SJCRH30 (cell line): ENCODE data around the gene EIPR1. TPM values are rescaled to one million over a fixed set of nuclear protein-coding genes. Genes with fewer than 3 reads are reported as not detected.

Experiments
- DNase-seq, 2 experiments: peaks; one replicate each; pipeline ENCODE4 v3.0.0-alpha.2; 2015 to 2020
- H3K27ac ChIP-seq: fragments of 250-450 bp; sonication (Bioruptor Pico); 2 replicates; pipeline ENCODE4 v1.5.1; 2020; ENCODE audit warnings: mild to moderate bottlenecking, moderate library complexity
- H3K27me3 ChIP-seq: fragments of 250-450 bp; sonication (Bioruptor Pico); 2 replicates; pipeline ENCODE4 v1.5.1; 2020; ENCODE audit warnings: mild to moderate bottlenecking, moderate library complexity
- H3K36me3 ChIP-seq: fragments of 250-450 bp; sonication (Bioruptor Pico); 2 replicates; pipeline ENCODE4 v1.5.1; 2020; ENCODE audit warnings: mild to moderate bottlenecking, moderate library complexity
- H3K4me1 ChIP-seq: fragments of 250-450 bp; sonication (Bioruptor Pico); 2 replicates; pipeline ENCODE4 v1.5.1; 2020; ENCODE audit warnings: mild to moderate bottlenecking, moderate library complexity
- H3K4me3 ChIP-seq: fragments of 250-450 bp; sonication (Bioruptor Pico); 2 replicates; pipeline ENCODE4 v1.5.1; 2020; ENCODE audit warnings: mild to moderate bottlenecking, moderate library complexity
- H3K9me3 ChIP-seq: fragments of 250-450 bp; sonication (Bioruptor Pico); replicated peaks from 2 replicates; pipeline ENCODE4 v1.5.1; 2020; ENCODE audit warnings: mild to moderate bottlenecking, moderate library complexity
- total RNA-seq: library from RNA; depleted of rRNA; stranded (reverse); fragments of >200 nt; shearing (Covaris generic); gene quantifications from 2 replicates; pipeline ENCODE4 v1.2.3, GENCODE V29; 2014

EIPR1 gene
- total RNA-seq, 1 experiment from 2014 or later = 29.0 TPM

DNA sequence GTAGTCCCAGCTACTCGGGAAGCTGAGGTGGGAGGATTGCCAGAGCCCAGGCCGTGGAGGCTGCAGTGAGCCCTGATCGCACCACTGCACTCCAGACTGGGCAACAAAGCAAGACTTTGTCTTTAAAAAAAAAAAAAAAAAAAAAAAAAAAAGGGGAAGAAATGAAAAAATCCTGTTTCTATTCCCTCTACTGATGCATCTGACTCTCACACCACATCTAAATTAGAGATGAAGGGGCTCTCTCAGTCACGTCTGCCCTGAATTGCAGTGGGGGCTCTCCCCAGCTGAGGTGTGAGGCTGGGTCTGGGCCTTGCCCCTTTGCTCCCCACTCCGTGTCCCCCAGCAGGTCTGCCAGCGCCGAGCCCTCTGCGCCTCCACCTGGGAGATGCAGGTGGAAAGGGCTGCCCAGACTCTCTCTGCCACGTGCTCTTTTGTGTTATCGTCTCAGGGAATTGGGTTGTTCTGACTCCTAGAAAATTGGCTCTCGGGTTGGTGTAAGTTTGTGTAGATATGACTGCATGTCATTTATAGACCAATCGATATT lies 32.1 kb upstream of the EIPR1 start:
- peaks cover 11% of the 10 kb centered on the region for H3K36me3 ChIP-seq
- no peak overlapping the region for H3K4me3 ChIP-seq
- no peaks in the 10 kb centered on the region for H3K27me3 ChIP-seq
- H3K4me1 ChIP-seq = no peaks in the 10 kb centered on the region
- no peak overlapping the region for H3K27ac ChIP-seq
- no peaks in the 10 kb centered on the region for H3K9me3 ChIP-seq
- DNase-seq = no peak

DNA sequence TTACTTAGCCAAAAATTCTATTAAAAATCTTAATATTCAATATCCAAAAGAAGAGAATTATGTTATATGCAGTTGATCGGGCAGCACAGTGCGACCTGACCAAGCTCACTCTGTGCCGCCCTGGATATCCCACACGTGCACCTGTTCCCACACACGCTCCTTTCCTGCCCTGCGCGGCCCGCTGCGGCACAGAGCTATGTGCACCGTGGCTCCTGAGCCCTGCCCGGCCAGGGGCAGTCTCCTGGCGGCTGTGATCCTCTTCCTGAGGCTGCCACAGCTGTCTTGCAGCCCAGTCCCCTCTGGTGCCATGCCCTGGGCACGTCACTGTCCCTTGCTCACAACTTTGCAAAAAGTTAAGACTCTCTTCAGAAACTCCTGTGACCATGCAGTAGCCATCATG lies 31.2 kb upstream of the EIPR1 start:
- H3K27ac ChIP-seq = no peak overlapping the region
- H3K9me3 ChIP-seq = no peaks in the 10 kb centered on the region
- no peak overlapping the region for H3K4me3 ChIP-seq
- peaks cover 15% of the 10 kb centered on the region for H3K36me3 ChIP-seq
- H3K4me1 ChIP-seq = no peaks in the 10 kb centered on the region
- no peaks in the 10 kb centered on the region for H3K27me3 ChIP-seq
- DNase-seq = no peak

DNA sequence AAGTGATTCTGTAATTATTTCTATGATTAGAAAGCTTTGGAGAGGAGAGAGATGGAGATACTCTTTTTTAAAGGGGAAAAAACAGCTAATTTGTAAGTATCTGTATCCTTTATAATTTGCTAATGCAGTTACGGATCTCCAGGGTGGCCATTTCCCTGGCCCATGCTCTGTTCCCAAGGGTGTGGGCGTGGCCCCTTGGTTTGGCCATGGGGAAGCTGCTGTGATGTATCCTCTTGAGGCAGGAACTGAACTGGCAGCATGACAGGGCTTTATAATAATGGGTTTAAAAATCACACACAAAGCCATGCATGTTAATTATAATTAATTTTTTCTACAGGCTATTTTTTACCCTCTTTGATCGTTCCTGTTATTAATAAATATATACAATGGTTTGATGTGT lies 28.9 kb upstream of the EIPR1 start:
- no peak for DNase-seq
- no peak overlapping the region for H3K27ac ChIP-seq
- H3K4me1 ChIP-seq = no peaks in the 10 kb centered on the region
- no peaks in the 10 kb centered on the region for H3K9me3 ChIP-seq
- H3K27me3 ChIP-seq = no peaks in the 10 kb centered on the region
- H3K4me3 ChIP-seq = no peak overlapping the region
- H3K36me3 ChIP-seq = peaks cover 19% of the 10 kb centered on the region

- no peaks in the 10 kb centered on the region for H3K27me3 ChIP-seq
- H3K9me3 ChIP-seq = no peaks in the 10 kb centered on the region
- no peak overlapping the region for H3K27ac ChIP-seq
- DNase-seq = no peak
- H3K4me1 ChIP-seq = no peaks in the 10 kb centered on the region
- no peak overlapping the region for H3K4me3 ChIP-seq
- peaks cover 16% of the 10 kb centered on the region for H3K36me3 ChIP-seq
These were observed 28.3 kb upstream of the EIPR1 start for GRCh38 chr2:3405876-3406275.

DNA sequence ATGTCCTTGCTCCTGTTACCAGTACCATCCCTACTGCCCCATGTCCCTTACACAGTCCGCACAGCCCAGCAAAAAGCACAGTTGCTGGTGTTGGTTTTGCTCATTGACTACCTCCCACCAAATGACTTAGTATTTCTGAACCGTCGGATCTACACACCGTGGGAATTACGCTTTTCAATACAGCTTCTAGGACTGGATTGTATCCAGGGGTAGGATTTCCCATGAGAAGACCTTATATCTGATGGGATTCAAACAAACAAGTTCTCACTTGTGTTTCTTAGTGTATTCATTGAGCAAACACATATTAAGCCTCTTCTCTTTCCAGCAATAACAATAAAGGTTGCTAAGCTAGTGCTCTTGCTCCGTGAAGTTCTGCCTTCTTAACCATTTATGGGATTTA lies 27.7 kb upstream of the EIPR1 start:
- DNase-seq = no peak
- H3K4me1 ChIP-seq = no peaks in the 10 kb centered on the region
- no peaks in the 10 kb centered on the region for H3K9me3 ChIP-seq
- H3K4me3 ChIP-seq = no peak overlapping the region
- peaks cover 16% of the 10 kb centered on the region for H3K36me3 ChIP-seq
- H3K27ac ChIP-seq = no peak overlapping the region
- no peaks in the 10 kb centered on the region for H3K27me3 ChIP-seq

- H3K27ac ChIP-seq = no peak overlapping the region
- peaks cover 16% of the 10 kb centered on the region for H3K36me3 ChIP-seq
- no peak overlapping the region for H3K4me3 ChIP-seq
- no peaks in the 10 kb centered on the region for H3K27me3 ChIP-seq
- DNase-seq = no peak
- H3K4me1 ChIP-seq = no peaks in the 10 kb centered on the region
- no peaks in the 10 kb centered on the region for H3K9me3 ChIP-seq
These were observed 26.8 kb upstream of the EIPR1 start for GRCh38 chr2:3404349-3404894.

DNA sequence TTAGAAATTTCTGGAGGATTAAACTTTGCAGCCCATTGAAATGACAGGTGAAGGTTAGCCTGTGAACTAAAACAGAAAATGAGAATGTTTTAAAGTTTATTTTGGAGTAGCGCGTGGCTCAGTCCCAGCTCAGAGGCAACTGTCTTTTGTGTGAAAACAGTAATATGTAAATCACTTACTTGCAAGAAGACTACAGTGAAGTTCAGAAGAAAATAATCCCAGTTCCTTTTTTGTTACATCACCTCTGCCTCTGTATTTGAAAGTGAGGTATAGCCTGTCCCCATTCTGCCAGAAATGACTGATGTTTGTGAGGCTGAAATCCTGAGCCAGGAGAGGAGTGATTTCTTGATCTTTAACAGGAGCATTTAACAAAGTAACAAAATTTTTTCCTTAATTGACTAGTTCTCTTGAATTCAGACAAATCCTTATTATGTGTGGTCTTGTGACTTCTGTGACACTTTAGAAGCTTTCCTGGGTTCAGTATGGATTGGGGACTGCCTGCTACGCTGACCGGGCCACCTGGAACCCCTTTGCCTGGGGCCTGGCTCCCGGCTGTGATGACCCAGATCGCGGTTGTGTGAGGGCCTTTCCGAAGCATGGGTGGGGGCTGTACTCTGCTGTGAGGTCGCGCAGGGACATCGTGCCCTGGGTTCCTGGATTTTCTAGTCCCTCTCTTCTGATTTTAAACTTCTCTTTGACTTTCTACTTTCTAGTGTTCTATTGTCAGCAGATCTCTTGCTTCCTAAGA lies 26.1 kb upstream of the EIPR1 start:
- Histone ChIP-seq H3K4me3 (no peak overlapping the region), H3K4me1 (no peaks in the 10 kb centered on the region), H3K36me3 (peaks cover 16% of the 10 kb centered on the region), H3K27me3 (no peaks in the 10 kb centered on the region), H3K9me3 (no peaks in the 10 kb centered on the region), H3K27ac (no peak overlapping the region)
- no peak for DNase-seq

- Histone ChIP-seq H3K4me1 (no peaks in the 10 kb centered on the region), H3K4me3 (no peak overlapping the region), H3K36me3 (peaks cover 23% of the 10 kb centered on the region), H3K27me3 (no peaks in the 10 kb centered on the region), H3K27ac (no peak overlapping the region), H3K9me3 (peaks cover 14% of the 10 kb centered on the region)
- DNase-seq = no peak
These were observed 22.2 kb upstream of the EIPR1 start for GRCh38 chr2:3399829-3400228.

DNA sequence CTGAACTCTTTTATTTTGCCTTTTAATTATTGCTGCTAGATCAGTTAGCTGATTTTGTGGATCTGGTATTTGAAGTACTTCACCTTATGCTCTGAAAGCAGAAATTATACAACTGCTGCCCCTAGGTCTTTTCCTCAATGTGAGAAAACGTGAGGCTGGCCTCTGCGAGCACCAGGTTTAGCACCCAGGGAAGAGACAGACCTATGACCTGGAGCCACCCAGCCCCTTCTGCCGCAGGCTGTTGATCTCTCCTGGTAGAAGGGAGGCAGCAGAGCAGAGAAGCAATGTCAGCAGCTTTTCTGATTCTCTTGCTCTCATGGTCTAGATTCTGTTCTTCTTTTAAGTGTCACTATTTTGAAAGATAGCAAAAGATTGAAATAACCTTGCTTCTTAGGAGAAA lies 21.8 kb upstream of the EIPR1 start:
- DNase-seq = no peak
- Histone ChIP-seq H3K27ac (no peak overlapping the region), H3K4me3 (no peak overlapping the region), H3K27me3 (no peaks in the 10 kb centered on the region), H3K36me3 (peaks cover 23% of the 10 kb centered on the region), H3K4me1 (no peaks in the 10 kb centered on the region), H3K9me3 (peaks cover 14% of the 10 kb centered on the region)

GRCh38 chr2:3398857-3399256 lies 21.2 kb upstream of the EIPR1 start:
- H3K9me3 ChIP-seq = peaks cover 14% of the 10 kb centered on the region
- no peak overlapping the region for H3K4me3 ChIP-seq
- H3K36me3 ChIP-seq = peaks cover 20% of the 10 kb centered on the region
- no peaks in the 10 kb centered on the region for H3K27me3 ChIP-seq
- no peak for DNase-seq
- H3K4me1 ChIP-seq = no peaks in the 10 kb centered on the region
- no peak overlapping the region for H3K27ac ChIP-seq

GRCh38 chr2:3396920-3397559 lies 19.4 kb upstream of the EIPR1 start:
- Histone ChIP-seq H3K4me1 (no peaks in the 10 kb centered on the region), H3K27ac (no peak overlapping the region), H3K27me3 (no peaks in the 10 kb centered on the region), H3K9me3 (peaks cover 14% of the 10 kb centered on the region), H3K36me3 (peaks cover 20% of the 10 kb centered on the region), H3K4me3 (no peak overlapping the region)
- no peak for DNase-seq

GRCh38 chr2:3392216-3392615 lies 14.6 kb upstream of the EIPR1 start:
- Histone ChIP-seq H3K9me3 (peaks cover 14% of the 10 kb centered on the region), H3K27ac (no peak overlapping the region), H3K27me3 (no peaks in the 10 kb centered on the region), H3K36me3 (peaks cover 55% of the 10 kb centered on the region), H3K4me3 (no peak overlapping the region), H3K4me1 (no peaks in the 10 kb centered on the region)
- DNase-seq = no peak

GRCh38 chr2:3390041-3390440 lies 12.4 kb upstream of the EIPR1 start:
- H3K36me3 ChIP-seq = peaks cover 55% of the 10 kb centered on the region
- no peak overlapping the region for H3K27ac ChIP-seq
- no peaks in the 10 kb centered on the region for H3K4me1 ChIP-seq
- H3K4me3 ChIP-seq = no peak overlapping the region
- H3K27me3 ChIP-seq = no peaks in the 10 kb centered on the region
- H3K9me3 ChIP-seq = no peaks in the 10 kb centered on the region; the same call in 1 of the 2 replicates
- DNase-seq = no peak

DNA sequence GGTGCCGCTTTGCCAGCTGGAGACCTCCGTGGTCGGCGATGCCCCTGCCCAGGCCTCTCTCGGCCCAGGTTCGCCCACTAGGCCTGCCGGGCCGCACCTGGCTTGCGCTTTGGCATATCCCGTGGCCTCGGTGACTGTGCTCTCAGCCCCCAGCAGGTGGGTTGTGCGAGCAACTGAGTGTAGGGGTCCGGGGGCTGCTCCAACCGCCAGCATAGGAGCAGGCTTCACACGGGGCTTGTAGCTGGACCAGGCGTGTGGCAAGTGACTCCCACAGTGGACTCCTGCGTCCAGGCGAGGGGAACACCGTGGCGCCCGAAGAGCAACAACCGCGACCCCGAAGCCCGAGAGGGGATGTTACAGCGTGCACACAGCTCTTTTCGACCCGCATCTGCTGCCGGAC lies 11.6 kb upstream of the EIPR1 start:
- Histone ChIP-seq H3K9me3 (no peaks in the 10 kb centered on the region; the same call in 1 of the 2 replicates), H3K4me1 (no peaks in the 10 kb centered on the region), H3K4me3 (no peak overlapping the region), H3K27ac (no peak overlapping the region), H3K36me3 (peaks cover 55% of the 10 kb centered on the region), H3K27me3 (no peaks in the 10 kb centered on the region)
- DNase-seq = no peak

GRCh38 chr2:3388412-3388738 lies 10.8 kb upstream of the EIPR1 start:
- Histone ChIP-seq H3K27me3 (no peaks in the 10 kb centered on the region), H3K4me3 (no peak overlapping the region), H3K4me1 (no peaks in the 10 kb centered on the region), H3K36me3 (peaks cover 55% of the 10 kb centered on the region), H3K27ac (no peak overlapping the region), H3K9me3 (no peaks in the 10 kb centered on the region; the same call in 1 of the 2 replicates)
- DNase-seq = no peak
